Lung (tissue), 12 donors: ENCODE data around the gene KRTAP10-10. TPM values are rescaled to one million over a fixed set of nuclear protein-coding genes. Genes with fewer than 3 reads are reported as not detected.
"Not testable (repeated sequence)": the region's sequence is repeated elsewhere in the genome, so short reads cannot be mapped to it uniquely, and the experiment has no call there.

ENCODE experiments used
- ATAC-seq: fragments of 200-7000 bp; cut with Tn5 transposase; one replicate; pipeline ENCODE4 v1.9.1; 2020; ENCODE audit warnings: moderate number of reproducible peaks; ENCODE audit not compliant: insufficient read depth, low FRiP score
- DNase-seq, 3 donors: peaks; one replicate each; pipeline ENCODE4 v3.0.0-alpha.2; 2013 to 2017
- H3K27ac ChIP-seq, 2 donors: one replicate each; pipeline ENCODE4 v1.5.1; 2013; ENCODE audit warnings: mild to moderate bottlenecking in 2 of 2, moderate library complexity in 2 of 2, control low read depth in 1 of 2, inconsistent platforms in 1 of 2, low read depth in 1 of 2, low read length in 1 of 2
- H3K27me3 ChIP-seq, 3 donors: one replicate each; pipeline ENCODE4 v1.5.1; 2013; ENCODE audit warnings: low read length in 2 of 3; ENCODE audit not compliant: control insufficient read depth in 3 of 3, insufficient read depth in 3 of 3
- H3K36me3 ChIP-seq, 4 donors: one replicate each; pipeline ENCODE4 v1.5.1; 2013; ENCODE audit warnings: low read length in 4 of 4, mild to moderate bottlenecking in 1 of 4, moderate library complexity in 1 of 4; ENCODE audit not compliant: control insufficient read depth in 4 of 4, insufficient read depth in 4 of 4
- H3K4me1 ChIP-seq, 5 donors: one replicate each; pipeline ENCODE4 v1.5.1; 2013; ENCODE audit warnings: low read length in 5 of 5, mild to moderate bottlenecking in 2 of 5, moderate library complexity in 1 of 5; ENCODE audit not compliant: control insufficient read depth in 5 of 5, insufficient read depth in 5 of 5
- H3K4me3 ChIP-seq: one replicate; pipeline ENCODE4 v1.5.1; 2013; ENCODE audit warnings: mild to moderate bottlenecking, control low read depth, moderate library complexity
- H3K9ac ChIP-seq, 2 donors: one replicate each; pipeline ENCODE4 v1.5.1; 2013; ENCODE audit warnings: low read length in 2 of 2, control low read depth in 1 of 2; ENCODE audit not compliant: insufficient read depth in 1 of 2
- H3K9me3 ChIP-seq, 4 donors: one replicate each; pipeline ENCODE4 v1.5.1; 2013; ENCODE audit warnings: low read length in 3 of 4, mild to moderate bottlenecking in 1 of 4, moderate library complexity in 1 of 4; ENCODE audit not compliant: control insufficient read depth in 4 of 4, insufficient read depth in 3 of 4
- CTCF ChIP-seq: IDR thresholded peaks from 2 replicates; pipeline ENCODE4 v1.5.1; 2012; ENCODE audit warnings: mild to moderate bottlenecking; ENCODE audit errors: control extremely low read depth, extremely low read depth
- WGBS, 2 donors: extraction: QIAGEN DNeasy Blood & Tissue Kit; methylation state at CpG; one replicate each; pipeline ENCODE4 v1.1.7; 2013; 5-methylcytosine and 5-hydroxymethylcytosine counted together
- polyA plus RNA-seq, 2 donors: library from polyadenylated mRNA; stranded (reverse); fragments of 200-250 nt; gene quantifications; one replicate each; pipeline ENCODE4 v1.2.1, GENCODE V29; 2013
- total RNA-seq, 2 donors: library from RNA; depleted of rRNA in 1 of 2; stranded (reverse); fragments of >200 nt in 1 of 2; gene quantifications; one replicate each; pipeline ENCODE4 v1.2.1, GENCODE V29; 2014 to 2021
- donor health status: control.
- donor health status: control.
- donor health status: Bipolar disorder and iron deficiency.
- donor health status: healthy.
- donor health status: DM: yes; HTN: yes; CAD: no.

KRTAP10-10 gene
- total and polyA plus RNA-seq, 4 donors: not detected

- WGBS, 2 donors: 92% methylated on average over 7 of the region's 7 CpGs
These were observed 11.4 kb upstream of the KRTAP10-10 start for GRCh38 chr21:44625756-44626155.

GRCh38 chr21:44626262-44626661 lies 10.9 kb upstream of the KRTAP10-10 start:
- Histone ChIP-seq H3K36me3 (no peaks in the 10 kb centered on the region), H3K27ac (no peak overlapping the region), H3K4me1 (peaks cover 0 to 2% (median 0%) of the 10 kb centered on the region in 5 donors), H3K27me3 (no peaks in the 10 kb centered on the region), H3K9me3 (peaks cover 0 to 15% (median 11%) of the 10 kb centered on the region in 4 donors), H3K9ac (no peak overlapping the region), H3K4me3 (no peak overlapping the region)
- TF ChIP-seq CTCF: no peak
- WGBS, 2 donors: 78 to 81% methylated on average over 10 of the region's 10 CpGs
- no peak for ATAC-seq
- no peak for DNase-seq

More at GRCh38 chr21:44625756-44626155, 11.4 kb upstream of the KRTAP10-10 start:
- Histone ChIP-seq H3K4me1 (peaks cover 0 to 2% (median 0%) of the 10 kb centered on the region in 5 donors), H3K9ac (no peak overlapping the region), H3K36me3 (no peaks in the 10 kb centered on the region), H3K27ac (no peak overlapping the region), H3K9me3 (peaks cover 0 to 15% (median 9%) of the 10 kb centered on the region in 4 donors), H3K4me3 (no peak overlapping the region), H3K27me3 (no peaks in the 10 kb centered on the region)
- no peak for ATAC-seq
- no peak for TF ChIP-seq CTCF
- DNase-seq: no peak

GRCh38 chr21:44626673-44627143 lies 10.4 kb upstream of the KRTAP10-10 start, which contains the start of gene KRTAP10-9:
KRTAP10-9 (plus strand) TSS chr21:44627093; CDS start chr21:44627172, 79 bp downstream.
- ATAC-seq (no peak), DNase-seq (no peak)
- Histone ChIP-seq H3K4me3 (no peak within 1 kb of the TSS), H3K9ac (no peak within 1 kb of the TSS), H3K27ac (no peak within 1 kb of the TSS), H3K36me3 (no peaks in the 10 kb centered on the region), H3K9me3 (peaks cover 0 to 14% (median 12%) of the 10 kb centered on the region in 4 donors), H3K27me3 (no peaks in the 10 kb centered on the region), H3K4me1 (peaks cover 0 to 2% (median 0%) of the 10 kb centered on the region in 5 donors)
- no peak for TF ChIP-seq CTCF
- 52 to 55% methylated on average over 7 of the region's 7 CpGs for WGBS, 2 donors

DNA sequence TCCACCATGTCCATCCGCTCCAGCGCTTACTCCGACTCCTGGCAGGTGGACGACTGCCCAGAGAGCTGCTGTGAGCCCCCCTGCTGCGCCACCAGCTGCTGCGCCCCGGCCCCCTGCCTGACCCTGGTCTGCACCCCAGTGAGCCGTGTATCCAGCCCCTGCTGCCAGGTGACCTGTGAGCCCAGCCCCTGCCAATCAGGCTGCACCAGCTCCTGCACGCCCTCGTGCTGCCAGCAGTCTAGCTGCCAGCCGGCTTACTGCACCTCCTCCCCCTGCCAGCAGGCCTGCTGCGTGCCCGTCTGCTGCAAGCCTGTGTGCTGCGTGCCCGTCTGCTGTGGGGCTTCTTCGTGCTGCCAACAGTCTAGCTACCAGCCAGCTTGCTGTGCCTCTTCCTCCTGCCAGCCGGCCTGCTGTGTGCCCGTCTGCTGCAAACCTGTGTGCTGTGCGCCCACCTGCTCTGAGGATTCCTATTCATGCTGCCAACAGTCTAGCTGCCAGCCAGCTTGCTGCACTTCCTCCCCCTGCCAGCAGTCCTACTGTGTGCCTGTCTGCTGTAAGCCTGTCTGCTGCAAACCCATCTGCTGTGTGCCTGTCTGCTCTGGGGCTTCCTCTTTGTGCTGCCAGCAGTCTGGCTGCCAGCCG lies 9.9 kb upstream of the KRTAP10-10 start:
- not testable (repeated sequence) for H3K27ac ChIP-seq, H3K4me3 ChIP-seq, H3K27me3 ChIP-seq, H3K4me1 ChIP-seq, H3K36me3 ChIP-seq, DNase-seq, ATAC-seq, H3K9ac ChIP-seq
- 83 to 85% methylated on average over 15 to 20 of the region's 20 CpGs for WGBS, 2 donors
- H3K9me3 ChIP-seq: peaks cover 0 to 14% (median 13%) of the 10 kb centered on the region in 4 donors

DNA sequence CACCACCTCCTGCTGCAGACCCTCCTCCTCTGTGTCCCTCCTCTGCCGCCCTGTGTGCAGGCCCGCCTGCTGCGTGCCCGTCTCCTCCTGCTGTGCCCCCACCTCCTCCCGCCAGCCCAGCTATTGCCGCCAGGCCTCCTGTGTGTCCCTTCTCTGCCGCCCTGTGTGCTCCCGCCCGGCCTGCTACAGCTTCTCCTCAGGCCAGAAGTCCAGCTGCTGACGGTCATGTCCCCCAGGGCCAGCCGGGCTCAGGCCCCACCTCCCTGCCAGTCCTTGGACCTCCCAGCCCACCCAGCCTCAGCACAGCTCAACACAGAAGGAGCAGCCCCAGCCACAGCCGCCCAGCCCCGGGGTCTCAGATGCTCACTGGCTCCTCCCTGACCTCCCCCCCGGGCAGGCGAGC lies 9.3 kb upstream of the KRTAP10-10 start:
- not testable (repeated sequence) for H3K27me3 ChIP-seq, H3K4me3 ChIP-seq, H3K9ac ChIP-seq, H3K36me3 ChIP-seq, H3K4me1 ChIP-seq, ATAC-seq, H3K27ac ChIP-seq
- peaks cover 0 to 14% (median 11%) of the 10 kb centered on the region in 4 donors for H3K9me3 ChIP-seq
- DNase-seq: peak in 2 of 3 donors; percentile 29 to 40
- WGBS, 2 donors: 55 to 67% methylated on average over 11 to 15 of the region's 15 CpGs
